PFSK-1 (cell line): ENCODE data around the gene HIVEP1.

ENCODE experiments used
- FOXP2 ChIP-seq: optimal IDR thresholded peaks from 2 replicates; pipeline ENCODE3; 2011; ENCODE audit warnings: borderline replicate concordance, control low read depth, inconsistent platforms; ENCODE audit not compliant: insufficient read depth; ENCODE audit errors: extremely low read length, extremely low read depth
- POLR2AphosphoS5 ChIP-seq: IDR thresholded peaks from 2 replicates; pipeline ENCODE4 v1.6.1; 2012; ENCODE audit warnings: low read depth, mild to moderate bottlenecking, control low read depth, low read length, moderate library complexity
- REST ChIP-seq, 2 experiments: IDR thresholded peaks; 2 replicates each; pipeline versions ENCODE4 v1.6.1 to v1.8.0; 2011 to 2012; ENCODE audit warnings: low read depth in 2 of 2, low read length in 2 of 2, control low read depth in 1 of 2, inconsistent platforms in 1 of 2, mild to moderate bottlenecking in 1 of 2, moderate library complexity in 1 of 2; ENCODE audit not compliant: insufficient read depth in 1 of 2
- TAF1 ChIP-seq: IDR thresholded peaks from 2 replicates; pipeline ENCODE4 v1.6.1; 2012; ENCODE audit warnings: low read length, control low read depth, borderline replicate concordance; ENCODE audit not compliant: insufficient read depth

DNA sequence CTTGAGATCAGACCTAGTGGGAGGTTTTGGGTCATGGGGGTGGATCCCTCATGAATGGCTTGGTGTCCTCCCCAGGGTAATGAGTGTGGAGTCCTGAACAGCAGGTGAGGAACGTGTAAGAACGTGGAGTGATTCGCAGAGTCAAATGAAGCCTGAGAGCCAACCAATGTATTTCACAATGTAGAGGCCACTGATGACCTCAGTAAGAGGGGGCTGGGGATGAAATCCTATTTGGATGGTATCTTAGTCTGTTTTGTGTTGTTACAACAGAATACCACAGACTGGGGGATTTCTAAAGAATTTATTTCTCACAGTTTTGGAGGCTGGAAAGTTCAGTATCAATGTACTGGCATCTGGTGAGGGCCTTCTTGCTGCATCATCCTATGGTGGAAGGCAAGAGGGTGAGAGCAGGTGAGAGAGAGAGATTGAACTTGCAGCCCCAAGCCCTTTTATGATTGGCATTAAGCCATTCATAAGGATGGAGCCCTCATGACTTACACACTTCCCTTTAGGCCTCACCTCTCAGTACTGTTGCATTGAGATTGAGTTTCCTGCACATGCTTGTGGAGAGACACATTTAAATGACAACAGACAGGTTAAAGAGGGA lies 47.3 kb upstream of the HIVEP1 start:
- TF ChIP-seq REST (IDR thresholded peaks at IDR 0.05; ENCODE audit: insufficient read depth in 1 of 2, low read depth in 2 of 2, low read length in 2 of 2) (no peak), TAF1 (no peak), POLR2AphosphoS5 (no peak), FOXP2 (no peak)
